HUES48 (cell line): ENCODE measurements around the gene TRIM28.

ENCODE experiments used
- H3K27ac ChIP-seq: one replicate; pipeline ENCODE4 v1.7.0; 2013; ENCODE audit warnings: low read depth, low read length, inconsistent platforms
- H3K27me3 ChIP-seq: 2 replicates; pipeline ENCODE4 v1.6.1; 2013; ENCODE audit warnings: mild to moderate bottlenecking, low read length; ENCODE audit not compliant: control insufficient read depth, insufficient read depth
- H3K36me3 ChIP-seq: 2 replicates; pipeline ENCODE4 v1.6.1; 2013; ENCODE audit warnings: low read length; ENCODE audit not compliant: control insufficient read depth, insufficient read depth
- H3K4me1 ChIP-seq: 2 replicates; pipeline ENCODE4 v1.6.1; 2013; ENCODE audit warnings: mild to moderate bottlenecking, low read length; ENCODE audit not compliant: control insufficient read depth, insufficient read depth
- H3K4me3 ChIP-seq: 2 replicates; pipeline ENCODE4 v1.5.1; 2013; ENCODE audit warnings: mild to moderate bottlenecking, low read depth, low read length
- H3K9ac ChIP-seq: 2 replicates; pipeline ENCODE4 v1.6.1; 2013; ENCODE audit warnings: mild to moderate bottlenecking, low read depth, low read length, moderate library complexity
- H3K9me3 ChIP-seq: 2 replicates; pipeline ENCODE4 v1.6.1; 2013; ENCODE audit warnings: low read length; ENCODE audit not compliant: control insufficient read depth, insufficient read depth

Gene TRIM28

GRCh38 chr19:58544591-58545285 lies 874 bp downstream of the TRIM28 start:
- Histone ChIP-seq H3K4me3 (peak overlapping the region; percentile 97), H3K9me3 (no peaks in the 10 kb centered on the region), H3K27ac (peak overlapping the region; percentile 99), H3K4me1 (0 out of 2 replicates have a peak, but pooled peaks cover 5% of the 10 kb centered on the region), H3K9ac (peak overlapping the region; percentile 97), H3K27me3 (peaks cover 13% of the 10 kb centered on the region), H3K36me3 (peaks cover 44% of the 10 kb centered on the region)

GRCh38 chr19:58545286-58546018 lies 1.6 kb downstream of the TRIM28 start:
- no peaks in the 10 kb centered on the region for H3K9me3 ChIP-seq
- H3K9ac ChIP-seq, result peak overlapping the region; percentile 97
- peak overlapping the region; percentile 99 for H3K27ac ChIP-seq
- peak overlapping the region; percentile 97 for H3K4me3 ChIP-seq
- H3K4me1 ChIP-seq, result 0 out of 2 replicates have a peak, but pooled peaks cover 5% of the 10 kb centered on the region
- H3K36me3 ChIP-seq, result peaks cover 52% of the 10 kb centered on the region
- H3K27me3 ChIP-seq, result peaks cover 11% of the 10 kb centered on the region

DNA sequence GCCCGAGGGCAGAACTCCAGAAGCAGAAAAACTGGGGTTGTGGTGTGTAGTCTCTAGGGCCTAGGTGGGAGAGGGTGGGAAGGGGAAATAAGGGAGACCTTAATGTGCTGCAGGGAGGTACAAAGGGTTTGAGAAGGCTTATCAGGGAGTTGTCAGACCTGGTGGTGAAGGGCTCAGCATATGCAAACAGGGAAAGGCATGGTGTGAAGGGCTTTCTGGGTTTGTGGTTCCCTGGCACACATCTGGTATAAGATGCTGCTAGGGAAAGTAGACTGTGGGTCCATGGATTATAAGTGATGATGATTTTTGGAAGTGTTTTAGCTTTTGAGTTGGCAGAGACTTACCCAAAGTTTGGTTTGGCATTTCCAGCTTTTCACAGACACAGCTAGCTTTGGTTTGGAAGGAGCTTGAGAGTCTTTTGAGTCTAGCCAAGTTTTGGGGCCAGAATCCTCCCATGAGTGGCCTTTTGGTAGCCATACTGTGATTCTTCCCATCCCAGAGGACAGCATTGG lies 2.2 kb downstream of the TRIM28 start:
- Histone ChIP-seq H3K9ac (0 out of 2 replicates have a peak overlapping the region, but pooled peaks have one; percentile 97), H3K27ac (no peak overlapping the region), H3K27me3 (peaks cover 9% of the 10 kb centered on the region), H3K4me3 (peak overlapping the region; percentile 97), H3K9me3 (no peaks in the 10 kb centered on the region), H3K4me1 (0 out of 2 replicates have a peak, but pooled peaks cover 5% of the 10 kb centered on the region), H3K36me3 (peaks cover 58% of the 10 kb centered on the region)

- no peak overlapping the region for H3K9ac ChIP-seq
- H3K4me1 ChIP-seq, result 0 out of 2 replicates have a peak, but pooled peaks cover 5% of the 10 kb centered on the region
- H3K27me3 ChIP-seq, result peaks cover 2% of the 10 kb centered on the region
- H3K9me3 ChIP-seq, result no peaks in the 10 kb centered on the region
- H3K27ac ChIP-seq, result peak overlapping the region; percentile 2
- H3K4me3 ChIP-seq, result no peak overlapping the region
- H3K36me3 ChIP-seq, result peaks cover 71% of the 10 kb centered on the region
Measured at GRCh38 chr19:58547323-58548312, 3.8 kb downstream of the TRIM28 start.

GRCh38 chr19:58548859-58549663 lies 5.2 kb downstream of the TRIM28 start:
- Histone ChIP-seq H3K27ac (no peak overlapping the region), H3K27me3 (no peaks in the 10 kb centered on the region), H3K9ac (no peak overlapping the region), H3K9me3 (no peaks in the 10 kb centered on the region), H3K36me3 (peaks cover 71% of the 10 kb centered on the region), H3K4me1 (0 out of 2 replicates have a peak, but pooled peaks cover 5% of the 10 kb centered on the region), H3K4me3 (no peak overlapping the region)

DNA sequence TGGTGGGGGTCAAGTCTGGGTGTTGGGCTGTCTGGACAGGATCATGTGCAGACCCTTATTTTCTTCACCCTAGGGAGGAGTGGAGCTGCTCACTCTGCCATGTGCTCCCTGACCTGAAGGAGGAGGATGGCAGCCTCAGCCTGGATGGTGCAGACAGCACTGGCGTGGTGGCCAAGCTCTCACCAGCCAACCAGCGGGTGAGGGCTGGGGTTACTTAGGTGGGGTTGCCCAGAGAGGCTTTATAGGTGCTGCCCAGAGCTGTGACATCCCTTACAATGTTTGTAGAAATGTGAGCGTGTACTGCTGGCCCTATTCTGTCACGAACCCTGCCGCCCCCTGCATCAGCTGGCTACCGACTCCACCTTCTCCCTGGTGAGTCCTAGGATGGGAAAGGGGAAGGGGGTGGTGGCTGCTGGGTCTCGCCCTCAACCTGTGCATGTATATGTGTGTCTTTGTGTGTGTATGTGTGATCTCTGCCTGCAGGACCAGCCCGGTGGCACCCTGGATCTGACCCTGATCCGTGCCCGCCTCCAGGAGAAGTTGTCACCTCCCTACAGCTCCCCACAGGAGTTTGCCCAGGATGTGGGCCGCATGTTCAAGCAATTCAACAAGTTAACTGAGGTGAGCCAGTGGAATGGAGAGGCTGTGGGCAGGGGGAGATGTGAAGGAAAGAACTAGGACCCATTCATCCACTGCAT lies 5.9 kb downstream of the TRIM28 start:
- peaks cover 71% of the 10 kb centered on the region for H3K36me3 ChIP-seq
- no peaks in the 10 kb centered on the region for H3K27me3 ChIP-seq
- H3K27ac ChIP-seq, result no peak overlapping the region
- H3K4me1 ChIP-seq, result 0 out of 2 replicates have a peak, but pooled peaks cover 5% of the 10 kb centered on the region
- no peak overlapping the region for H3K4me3 ChIP-seq
- no peaks in the 10 kb centered on the region for H3K9me3 ChIP-seq
- no peak overlapping the region for H3K9ac ChIP-seq

DNA sequence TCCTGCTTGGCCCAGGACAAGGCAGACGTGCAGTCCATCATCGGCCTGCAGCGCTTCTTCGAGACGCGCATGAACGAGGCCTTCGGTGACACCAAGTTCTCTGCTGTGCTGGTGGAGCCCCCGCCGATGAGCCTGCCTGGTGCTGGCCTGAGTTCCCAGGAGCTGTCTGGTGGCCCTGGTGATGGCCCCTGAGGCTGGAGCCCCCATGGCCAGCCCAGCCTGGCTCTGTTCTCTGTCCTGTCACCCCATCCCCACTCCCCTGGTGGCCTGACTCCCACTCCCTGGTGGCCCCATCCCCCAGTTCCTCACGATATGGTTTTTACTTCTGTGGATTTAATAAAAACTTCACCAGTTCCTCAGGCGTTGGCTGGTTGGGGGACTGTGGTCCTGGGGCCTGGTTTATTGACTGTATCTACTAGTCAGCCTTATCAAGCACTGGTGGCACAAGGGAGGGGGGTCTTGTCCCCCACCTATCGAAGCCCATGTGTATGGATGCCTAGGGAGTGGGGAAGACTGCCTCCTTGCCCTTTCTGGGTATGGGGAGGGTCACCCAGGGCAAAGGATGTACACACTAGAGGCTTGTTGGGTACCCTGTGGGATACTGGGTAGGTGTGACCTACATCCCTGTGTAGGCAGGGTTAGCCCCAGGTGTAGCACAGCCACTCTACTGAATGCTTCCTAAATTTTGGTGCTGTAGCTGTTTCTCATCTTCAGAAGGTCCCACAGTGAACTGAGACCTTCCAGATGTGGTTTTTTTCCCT lies 6.7 kb downstream of the TRIM28 start:
- H3K27ac ChIP-seq, result no peak overlapping the region
- no peak overlapping the region for H3K9ac ChIP-seq
- no peak overlapping the region for H3K4me3 ChIP-seq
- H3K36me3 ChIP-seq, result peaks cover 69% of the 10 kb centered on the region
- H3K9me3 ChIP-seq, result no peaks in the 10 kb centered on the region
- H3K4me1 ChIP-seq, result peaks cover 7% of the 10 kb centered on the region
- H3K27me3 ChIP-seq, result no peaks in the 10 kb centered on the region

- H3K4me1 ChIP-seq, result peaks cover 6% of the 10 kb centered on the region
Measured at GRCh38 chr19:58551123-58551497, 7.2 kb downstream of the TRIM28 start.

More at GRCh38 chr19:58551123-58551497, 7.2 kb downstream of the TRIM28 start:
- H3K27me3 ChIP-seq, result no peaks in the 10 kb centered on the region
- peaks cover 68% of the 10 kb centered on the region for H3K36me3 ChIP-seq
- no peak overlapping the region for H3K4me3 ChIP-seq
- no peaks in the 10 kb centered on the region for H3K9me3 ChIP-seq
- no peak overlapping the region for H3K9ac ChIP-seq
- H3K27ac ChIP-seq, result no peak overlapping the region
